NT2/D1 (cell line): ENCODE data around the gene NR2E1.

Experiments
- DNase-seq: peaks from one replicate; pipeline ENCODE4 v3.0.0-alpha.2; 2011; ENCODE audit warnings: low read depth, low spot score
- H3K27me3 ChIP-seq: 2 replicates; pipeline ENCODE4 v1.6.0; 2011; ENCODE audit warnings: mild to moderate bottlenecking; ENCODE audit not compliant: insufficient read length, insufficient read depth
- H3K36me3 ChIP-seq: 2 replicates; pipeline ENCODE4 v1.6.1; 2011; ENCODE audit warnings: mild to moderate bottlenecking, low read length, mixed read lengths; ENCODE audit not compliant: insufficient read depth, insufficient read length
- H3K4me1 ChIP-seq: 2 replicates; pipeline ENCODE4 v1.5.1; 2011; ENCODE audit not compliant: insufficient read depth, insufficient read length
- H3K4me3 ChIP-seq: 2 replicates; pipeline ENCODE4 v1.5.1; 2011; ENCODE audit warnings: low read depth; ENCODE audit not compliant: insufficient read length
- H3K9ac ChIP-seq: 2 replicates; pipeline ENCODE4 v1.6.0; 2011; ENCODE audit warnings: low read depth; ENCODE audit not compliant: insufficient read length
- H3K9me3 ChIP-seq: 2 replicates; pipeline ENCODE4 v1.5.1; 2011; ENCODE audit warnings: mild to moderate bottlenecking, low read length; ENCODE audit not compliant: insufficient read depth
- SUZ12 ChIP-seq: IDR thresholded peaks from 2 replicates; pipeline ENCODE4 v1.6.1; 2011; ENCODE audit not compliant: insufficient read length, insufficient read depth; ENCODE audit errors: extremely low read depth
- YY1 ChIP-seq: IDR thresholded peaks from 2 replicates; pipeline ENCODE4 v1.6.1; 2011; ENCODE audit not compliant: insufficient read length, insufficient read depth
- ZNF274 ChIP-seq: IDR thresholded peaks from 2 replicates; pipeline ENCODE4 v1.6.1; 2011; ENCODE audit warnings: mild to moderate bottlenecking, low read depth, low read length

Gene NR2E1

GRCh38 chr6:108165714-108166663, at the start of gene NR2E1:
Gene NR2E1 (plus strand): TSS chr6:108166022. CDS start chr6:108166766, 744 bp downstream.
- Histone ChIP-seq H3K36me3 (no peaks in the 10 kb centered on the region), H3K4me3 (peak within 1 kb of the TSS; percentile 31), H3K9ac (peak within 1 kb of the TSS; percentile 42), H3K27me3 (peaks cover 100% of the 10 kb centered on the region), H3K9me3 (no peaks in the 10 kb centered on the region), H3K4me1 (peaks cover 8% of the 10 kb centered on the region)
- TF ChIP-seq SUZ12 = peak; percentile 71
- TF ChIP-seq ZNF274 = no peak
- DNase-seq = no peak

DNA sequence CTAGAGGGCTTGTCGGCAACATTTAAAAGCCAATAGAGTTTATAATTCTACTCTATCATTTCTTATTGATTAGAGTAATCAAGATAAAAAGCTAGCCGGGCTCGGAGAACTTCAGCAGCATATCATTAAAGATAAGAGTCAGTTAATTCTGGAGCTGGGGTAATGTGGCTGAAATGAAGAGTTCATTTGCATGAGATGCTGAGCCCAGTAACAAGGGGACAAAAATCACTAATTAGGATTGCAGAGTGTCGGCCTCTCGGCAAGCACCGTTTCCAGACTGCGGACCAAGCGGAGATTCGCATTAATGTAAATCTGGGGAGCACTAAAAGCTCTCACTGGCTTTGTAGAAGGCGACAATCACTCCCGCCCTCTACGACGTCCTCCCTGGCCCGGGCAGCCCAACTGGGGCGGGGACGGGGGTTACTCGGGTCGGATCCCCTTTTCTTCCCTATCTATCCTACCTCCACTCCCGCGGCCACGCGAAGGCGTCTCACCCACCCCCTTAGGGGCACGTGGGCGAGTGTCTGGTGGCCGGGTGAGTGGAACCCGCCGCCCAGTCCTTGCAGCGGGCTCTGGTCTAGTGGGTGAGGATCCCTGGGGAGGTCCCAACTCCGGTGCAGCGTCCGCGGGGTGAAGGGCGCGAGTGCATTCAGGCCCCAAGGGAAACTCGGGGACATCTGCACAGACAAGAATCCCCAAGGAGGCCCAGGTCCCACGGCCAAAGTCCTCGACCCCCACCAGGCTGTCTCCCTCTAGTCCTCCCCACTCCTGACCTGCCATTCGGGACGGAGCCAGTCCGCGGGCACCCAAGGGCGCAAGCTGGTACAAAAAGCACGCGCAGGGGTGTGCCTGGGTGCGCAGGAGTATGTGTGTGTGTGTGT, 49.0 kb upstream of the NR2E1 start:
- H3K4me3 ChIP-seq = no peak overlapping the region
- no peak overlapping the region for H3K9ac ChIP-seq
- H3K36me3 ChIP-seq = no peaks in the 10 kb centered on the region
- H3K9me3 ChIP-seq = no peaks in the 10 kb centered on the region
- peaks cover 12% of the 10 kb centered on the region for H3K4me1 ChIP-seq
- H3K27me3 ChIP-seq = peaks cover 93% of the 10 kb centered on the region
- TF ChIP-seq ZNF274 (no peak), SUZ12 (no peak), YY1 (no peak)
- no peak for DNase-seq

DNA sequence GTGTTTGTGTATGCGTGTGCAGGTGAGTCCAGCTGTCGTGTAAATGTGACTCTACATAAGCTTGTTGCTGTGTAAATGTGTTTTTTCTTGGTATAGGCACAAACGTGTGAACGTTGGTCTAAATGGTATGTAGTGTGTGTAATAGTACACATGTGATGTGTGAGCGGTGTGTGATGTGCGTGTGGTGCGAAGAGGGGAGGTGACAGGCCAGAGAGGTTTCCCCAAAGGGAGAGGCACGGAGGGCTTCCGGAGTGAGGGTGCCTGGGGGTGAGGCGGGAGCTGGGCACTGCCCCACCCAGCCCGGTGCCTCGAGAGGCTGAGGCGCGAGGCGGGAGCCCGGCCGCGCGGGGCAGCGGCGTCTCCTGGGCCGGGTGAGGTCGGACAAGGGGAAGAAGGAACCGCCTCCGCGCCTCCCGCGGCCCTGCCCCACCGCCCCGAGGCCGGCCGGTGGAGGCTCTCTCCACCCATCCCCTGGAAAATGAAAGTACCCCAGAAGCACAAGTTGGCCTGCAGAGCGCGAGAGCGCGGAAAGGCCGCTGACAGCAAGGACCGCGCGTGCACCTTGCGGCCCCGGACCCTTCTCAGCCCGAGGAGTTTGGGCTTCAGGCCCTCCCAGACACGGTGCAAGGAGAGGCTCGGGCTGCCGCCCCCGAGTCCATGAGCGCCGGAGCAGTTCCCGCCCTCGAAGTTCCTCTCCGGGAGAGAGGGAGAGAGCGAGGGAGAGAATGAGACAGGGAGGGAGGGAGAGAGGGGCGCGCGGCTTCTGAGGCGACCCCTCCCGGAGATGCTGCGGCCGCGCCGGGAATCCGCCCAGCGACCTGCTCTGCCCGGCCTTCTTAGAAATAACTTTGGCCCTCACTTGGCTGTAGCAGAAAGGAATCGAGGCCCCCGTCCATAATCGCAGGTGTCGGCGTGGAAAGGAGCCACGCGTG, 48.1 kb upstream of the NR2E1 start:
- H3K27me3 ChIP-seq = peaks cover 92% of the 10 kb centered on the region
- DNase-seq = no peak
- peaks cover 12% of the 10 kb centered on the region for H3K4me1 ChIP-seq
- H3K36me3 ChIP-seq = no peaks in the 10 kb centered on the region
- H3K9me3 ChIP-seq = no peaks in the 10 kb centered on the region
- no peak overlapping the region for H3K9ac ChIP-seq
- peak overlapping the region; percentile 28 for H3K4me3 ChIP-seq
- peak; percentile 99 for TF ChIP-seq SUZ12
- TF ChIP-seq YY1 = no peak
- TF ChIP-seq ZNF274 = no peak

DNA sequence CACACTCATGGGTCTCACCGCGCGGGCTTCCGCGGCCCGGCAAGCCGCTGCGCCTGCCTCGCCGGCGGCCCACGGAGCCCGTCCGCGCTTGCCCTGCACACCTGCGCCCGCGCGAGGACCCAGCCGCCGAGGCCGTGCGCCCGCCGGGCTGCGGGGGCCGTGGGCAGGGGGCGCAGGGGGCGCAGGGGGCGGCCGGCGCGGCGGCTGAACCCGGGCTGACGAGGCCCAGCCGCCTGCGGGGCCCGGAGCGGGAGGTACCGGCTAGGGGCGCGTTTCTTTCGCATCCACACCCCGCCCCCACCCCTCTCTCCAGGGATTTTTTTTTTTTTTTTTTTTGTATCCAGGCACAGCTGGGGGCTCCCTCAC, 47.5 kb upstream of the NR2E1 start:
- H3K27me3 ChIP-seq = peaks cover 92% of the 10 kb centered on the region
- H3K9me3 ChIP-seq = no peaks in the 10 kb centered on the region
- no peaks in the 10 kb centered on the region for H3K36me3 ChIP-seq
- no peak for TF ChIP-seq ZNF274
- TF ChIP-seq YY1 = no peak
- no peak for TF ChIP-seq SUZ12
- peaks cover 10% of the 10 kb centered on the region for H3K4me1 ChIP-seq
- peak overlapping the region; percentile 28 for H3K4me3 ChIP-seq
- no peak for DNase-seq
- H3K9ac ChIP-seq = no peak overlapping the region

DNA sequence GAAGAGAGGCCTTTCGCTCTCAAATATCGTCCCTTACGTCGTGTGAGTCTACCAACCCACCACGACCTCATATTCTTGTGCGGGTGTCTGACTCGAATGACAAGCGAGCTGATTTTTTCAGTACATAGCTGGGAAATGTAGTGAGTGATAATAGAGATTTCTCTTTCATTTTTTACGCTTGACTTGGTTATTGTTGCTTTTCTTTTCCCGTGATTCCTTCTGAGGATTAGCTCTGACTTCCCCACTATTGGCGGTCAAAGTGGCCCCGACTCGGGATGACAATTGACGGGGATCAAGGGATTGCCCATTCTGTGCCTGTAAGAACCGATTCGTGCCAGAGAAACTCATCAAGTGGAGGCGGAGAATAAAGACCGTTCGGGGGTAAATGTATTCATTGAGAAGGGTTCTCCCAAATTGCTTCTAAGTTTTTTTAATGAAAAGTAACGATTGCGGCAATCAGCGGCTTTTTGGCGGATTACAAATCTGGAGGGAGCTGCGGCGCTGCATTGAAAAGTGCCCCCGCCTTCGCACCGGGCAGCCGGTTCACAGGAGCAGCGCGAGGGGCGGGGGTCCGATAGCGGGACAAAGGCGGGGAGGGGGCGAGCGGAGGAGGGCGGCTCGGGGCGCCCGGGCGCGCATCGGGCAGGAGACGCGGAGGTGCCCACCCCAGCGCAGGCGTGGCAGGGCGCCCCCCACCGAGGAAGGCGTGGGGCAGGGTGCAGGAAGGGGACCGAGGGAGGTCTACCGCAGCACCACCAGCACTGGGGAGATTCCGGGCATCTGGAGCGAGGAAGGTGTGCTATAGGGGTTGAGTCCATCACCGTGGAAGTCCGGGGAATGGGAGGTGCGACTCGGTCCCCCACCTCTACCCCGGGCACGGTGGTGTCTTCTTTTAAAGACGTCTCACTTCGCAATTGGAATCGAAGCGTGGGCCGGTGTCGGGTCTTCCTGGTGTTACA, 46.7 kb upstream of the NR2E1 start:
- peak; percentile 23 for TF ChIP-seq SUZ12
- TF ChIP-seq YY1 = no peak
- Histone ChIP-seq H3K9me3 (no peaks in the 10 kb centered on the region), H3K4me3 (peak overlapping the region; percentile 19), H3K27me3 (peaks cover 96% of the 10 kb centered on the region), H3K9ac (peak overlapping the region; percentile 36), H3K36me3 (no peaks in the 10 kb centered on the region), H3K4me1 (peaks cover 12% of the 10 kb centered on the region)
- no peak for DNase-seq

- Histone ChIP-seq H3K9me3 (no peaks in the 10 kb centered on the region), H3K4me3 (peak overlapping the region; percentile 19), H3K36me3 (no peaks in the 10 kb centered on the region), H3K9ac (peak overlapping the region; percentile 36), H3K4me1 (peaks cover 16% of the 10 kb centered on the region), H3K27me3 (peaks cover 96% of the 10 kb centered on the region)
- TF ChIP-seq ZNF274 = no peak
- TF ChIP-seq YY1 = no peak
- TF ChIP-seq SUZ12 = peak; percentile 29
- DNase-seq = no peak
These were observed 46.1 kb upstream of the NR2E1 start for GRCh38 chr6:108119769-108120141.
